Measurements from ENCODE around the gene STOX2. TPM values are rescaled to one million over a fixed set of nuclear protein-coding genes. Genes with fewer than 3 reads are reported as not detected.

The STOX2 gene
- total RNA-seq, 2 donors from 2014 or later = not detected

DNA sequence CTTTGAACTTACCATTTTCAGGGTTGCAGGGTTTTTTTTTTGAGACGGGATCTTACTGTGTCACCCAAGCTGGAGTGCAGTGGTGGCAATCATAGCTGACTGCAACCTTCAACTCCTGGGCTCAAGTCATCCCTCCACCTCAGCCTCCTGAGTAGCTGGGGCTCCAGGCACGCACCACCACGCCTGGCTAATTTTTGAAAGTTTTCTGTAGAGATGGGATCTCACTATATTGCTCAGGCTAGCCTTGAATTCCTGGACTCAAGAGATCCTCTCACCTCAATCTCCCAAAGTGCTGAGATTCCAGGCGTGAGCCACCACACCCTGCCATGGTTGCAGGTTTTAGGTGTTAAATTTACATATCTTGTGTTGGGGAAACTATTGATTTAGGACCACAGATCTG, 64.5 kb downstream of the STOX2 start:
- no peak overlapping the region for H3K4me3 Mint-ChIP-seq
- H3K27me3 Mint-ChIP-seq = peaks cover 40% of the 10 kb centered on the region
- H3K27ac Mint-ChIP-seq = no peak overlapping the region
- ATAC-seq (replicated peaks) = no peak
- H3K9me3 Mint-ChIP-seq = peaks cover 8% of the 10 kb centered on the region
- H3K36me3 Mint-ChIP-seq (ENCODE audit: low read depth) = no peaks in the 10 kb centered on the region
- no peaks in the 10 kb centered on the region for H3K4me1 Mint-ChIP-seq

DNA sequence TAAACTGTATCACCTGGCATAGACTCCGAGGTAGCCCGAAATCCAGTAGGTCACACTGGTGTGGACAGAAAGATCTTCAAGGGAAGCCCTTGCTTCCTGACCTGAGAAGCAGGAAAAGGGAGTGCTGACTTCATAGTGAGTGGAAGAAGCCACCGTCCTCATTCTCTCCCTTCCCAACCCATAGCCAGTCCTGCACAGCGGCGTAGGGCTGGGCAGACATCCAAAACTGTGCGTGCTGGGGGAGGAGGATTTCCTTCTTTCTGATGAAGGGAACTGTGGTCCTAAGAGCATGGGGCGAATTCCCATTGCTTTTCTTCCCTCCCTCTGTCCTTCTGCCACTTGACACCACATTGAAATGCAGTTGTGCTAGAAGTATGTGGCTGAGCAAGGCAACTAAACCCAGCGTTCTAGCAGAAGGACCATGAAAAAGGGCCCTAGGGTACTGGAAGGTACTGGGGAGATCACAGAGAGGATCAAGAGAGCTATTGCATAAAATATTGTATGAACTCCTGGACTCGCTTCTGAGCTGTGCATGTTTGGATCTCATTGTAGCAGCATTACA, 66.9 kb downstream of the STOX2 start:
- Mint-ChIP-seq H3K27ac (no peak overlapping the region), H3K36me3 (ENCODE audit: low read depth) (no peaks in the 10 kb centered on the region), H3K4me1 (no peaks in the 10 kb centered on the region), H3K27me3 (peaks cover 24% of the 10 kb centered on the region), H3K4me3 (no peak overlapping the region), H3K9me3 (peaks cover 9% of the 10 kb centered on the region)
- no peak for ATAC-seq (replicated peaks)

- peaks cover 9% of the 10 kb centered on the region for H3K9me3 Mint-ChIP-seq
- H3K4me3 Mint-ChIP-seq = no peak overlapping the region
- H3K36me3 Mint-ChIP-seq (ENCODE audit: low read depth) = no peaks in the 10 kb centered on the region
- no peaks in the 10 kb centered on the region for H3K4me1 Mint-ChIP-seq
- peaks cover 15% of the 10 kb centered on the region for H3K27me3 Mint-ChIP-seq
- no peak overlapping the region for H3K27ac Mint-ChIP-seq
- ATAC-seq (replicated peaks) = no peak
These were observed 72.6 kb downstream of the STOX2 start for GRCh38 chr4:183977707-183978106.

DNA sequence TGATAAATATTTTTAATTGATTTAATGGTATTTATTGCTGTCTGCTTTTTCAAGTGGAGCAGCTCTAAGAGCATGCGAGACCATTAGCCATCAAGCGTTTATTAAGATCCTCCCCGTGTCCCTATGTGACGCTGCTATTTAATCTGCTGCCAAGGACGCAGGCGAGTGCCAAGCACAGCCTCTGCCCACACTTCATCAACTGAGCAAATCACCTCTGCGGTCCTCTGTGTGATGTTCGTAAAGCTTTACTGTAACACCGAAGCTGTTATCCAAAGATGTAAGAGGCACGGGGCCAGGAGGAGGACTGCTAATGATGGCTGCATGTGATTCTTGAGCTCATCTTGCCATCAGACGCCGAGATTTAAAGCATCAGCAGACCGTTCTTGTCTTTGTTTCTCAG, 79.5 kb downstream of the STOX2 start:
- Mint-ChIP-seq H3K9me3 (no peaks in the 10 kb centered on the region), H3K36me3 (ENCODE audit: low read depth) (no peaks in the 10 kb centered on the region), H3K27me3 (peaks cover 14% of the 10 kb centered on the region), H3K4me3 (no peak overlapping the region), H3K27ac (no peak overlapping the region), H3K4me1 (no peaks in the 10 kb centered on the region)
- ATAC-seq (replicated peaks) = no peak

DNA sequence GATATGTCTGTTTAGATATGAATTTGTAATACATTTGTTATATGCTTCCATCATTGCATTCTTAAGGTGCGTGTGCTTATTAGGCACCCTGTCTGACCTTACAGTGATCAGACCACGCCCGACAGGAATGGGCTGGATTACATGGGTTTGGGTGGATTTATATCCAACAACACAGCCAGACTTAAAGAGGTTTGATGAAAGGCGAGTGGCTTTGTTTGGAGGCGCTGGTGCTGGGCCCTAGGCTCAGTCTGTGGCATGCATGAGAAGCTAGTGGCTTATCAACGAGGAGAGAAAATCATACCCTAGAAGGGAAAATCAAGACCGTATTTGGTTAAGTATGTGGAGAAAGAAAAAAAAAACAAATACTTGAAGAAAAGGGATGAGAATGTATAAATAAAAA, 80.7 kb downstream of the STOX2 start:
- H3K36me3 Mint-ChIP-seq (ENCODE audit: low read depth) = no peaks in the 10 kb centered on the region
- no peak for ATAC-seq (replicated peaks)
- no peak overlapping the region for H3K4me3 Mint-ChIP-seq
- H3K27me3 Mint-ChIP-seq = peaks cover 17% of the 10 kb centered on the region
- H3K27ac Mint-ChIP-seq = no peak overlapping the region
- no peaks in the 10 kb centered on the region for H3K4me1 Mint-ChIP-seq
- no peaks in the 10 kb centered on the region for H3K9me3 Mint-ChIP-seq

- Mint-ChIP-seq H3K27me3 (peaks cover 17% of the 10 kb centered on the region), H3K4me1 (no peaks in the 10 kb centered on the region), H3K27ac (no peak overlapping the region), H3K9me3 (no peaks in the 10 kb centered on the region), H3K4me3 (no peak overlapping the region), H3K36me3 (ENCODE audit: low read depth) (no peaks in the 10 kb centered on the region)
- no peak for ATAC-seq (replicated peaks)
These were observed 81.3 kb downstream of the STOX2 start for GRCh38 chr4:183986291-183986970.

- peaks cover 19% of the 10 kb centered on the region for H3K27me3 Mint-ChIP-seq
- no peak for ATAC-seq (replicated peaks)
- no peak overlapping the region for H3K27ac Mint-ChIP-seq
- no peaks in the 10 kb centered on the region for H3K9me3 Mint-ChIP-seq
- H3K4me3 Mint-ChIP-seq = no peak overlapping the region
- no peaks in the 10 kb centered on the region for H3K36me3 Mint-ChIP-seq (ENCODE audit: low read depth)
- H3K4me1 Mint-ChIP-seq = no peaks in the 10 kb centered on the region
These were observed 82.2 kb downstream of the STOX2 start for GRCh38 chr4:183986971-183987946.

GRCh38 chr4:183987987-183988392, 82.9 kb downstream of the STOX2 start:
- Mint-ChIP-seq H3K4me1 (no peaks in the 10 kb centered on the region), H3K27ac (no peak overlapping the region), H3K9me3 (no peaks in the 10 kb centered on the region), H3K4me3 (no peak overlapping the region), H3K27me3 (peaks cover 16% of the 10 kb centered on the region), H3K36me3 (ENCODE audit: low read depth) (no peaks in the 10 kb centered on the region)
- ATAC-seq (replicated peaks) = no peak

- Mint-ChIP-seq H3K4me1 (no peaks in the 10 kb centered on the region), H3K27me3 (peaks cover 11% of the 10 kb centered on the region), H3K36me3 (ENCODE audit: low read depth) (no peaks in the 10 kb centered on the region), H3K9me3 (no peaks in the 10 kb centered on the region), H3K27ac (no peak overlapping the region), H3K4me3 (no peak overlapping the region)
- ATAC-seq (replicated peaks) = no peak
These were observed 83.8 kb downstream of the STOX2 start for GRCh38 chr4:183988874-183989273.

GRCh38 chr4:183989461-183989860, 84.4 kb downstream of the STOX2 start:
- H3K4me1 Mint-ChIP-seq = no peaks in the 10 kb centered on the region
- H3K4me3 Mint-ChIP-seq = no peak overlapping the region
- no peak for ATAC-seq (replicated peaks)
- H3K36me3 Mint-ChIP-seq (ENCODE audit: low read depth) = no peaks in the 10 kb centered on the region
- H3K27me3 Mint-ChIP-seq = peaks cover 7% of the 10 kb centered on the region
- H3K9me3 Mint-ChIP-seq = no peaks in the 10 kb centered on the region
- H3K27ac Mint-ChIP-seq = no peak overlapping the region

GRCh38 chr4:183989931-183990330, 84.8 kb downstream of the STOX2 start:
- Mint-ChIP-seq H3K4me3 (no peak overlapping the region), H3K9me3 (no peaks in the 10 kb centered on the region), H3K36me3 (ENCODE audit: low read depth) (no peaks in the 10 kb centered on the region), H3K27me3 (peaks cover 7% of the 10 kb centered on the region), H3K27ac (no peak overlapping the region), H3K4me1 (no peaks in the 10 kb centered on the region)
- no peak for ATAC-seq (replicated peaks)

DNA sequence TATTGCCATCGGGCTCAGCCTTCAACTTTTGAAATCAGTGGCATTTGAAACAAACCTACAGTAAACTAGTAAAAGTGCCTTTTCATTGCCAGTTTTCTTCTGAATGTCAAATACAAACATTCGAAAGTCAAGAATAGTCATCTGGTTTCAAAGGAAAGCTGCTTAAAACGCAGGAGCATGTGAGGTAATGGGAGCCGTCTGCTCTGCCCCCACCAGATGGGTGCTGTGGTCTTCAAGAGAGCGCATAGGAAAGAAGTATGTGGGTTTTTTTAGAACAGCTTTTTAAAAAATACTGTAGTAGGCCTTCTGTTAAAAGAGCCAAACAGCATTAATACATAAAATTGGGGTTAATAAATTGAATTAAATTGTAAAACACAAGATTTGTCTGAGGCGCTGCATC, 88.6 kb downstream of the STOX2 start:
- Mint-ChIP-seq H3K4me3 (no peak overlapping the region), H3K36me3 (ENCODE audit: low read depth) (no peaks in the 10 kb centered on the region), H3K4me1 (no peaks in the 10 kb centered on the region), H3K27ac (no peak overlapping the region), H3K27me3 (peaks cover 7% of the 10 kb centered on the region), H3K9me3 (no peaks in the 10 kb centered on the region)
- no peak for ATAC-seq (replicated peaks)

GRCh38 chr4:183995570-183995969, 90.5 kb downstream of the STOX2 start:
- H3K4me3 Mint-ChIP-seq = no peak overlapping the region
- ATAC-seq (replicated peaks) = no peak
- no peaks in the 10 kb centered on the region for H3K9me3 Mint-ChIP-seq
- H3K36me3 Mint-ChIP-seq (ENCODE audit: low read depth) = no peaks in the 10 kb centered on the region
- H3K4me1 Mint-ChIP-seq = no peaks in the 10 kb centered on the region
- H3K27me3 Mint-ChIP-seq = peaks cover 4% of the 10 kb centered on the region
- H3K27ac Mint-ChIP-seq = no peak overlapping the region

DNA sequence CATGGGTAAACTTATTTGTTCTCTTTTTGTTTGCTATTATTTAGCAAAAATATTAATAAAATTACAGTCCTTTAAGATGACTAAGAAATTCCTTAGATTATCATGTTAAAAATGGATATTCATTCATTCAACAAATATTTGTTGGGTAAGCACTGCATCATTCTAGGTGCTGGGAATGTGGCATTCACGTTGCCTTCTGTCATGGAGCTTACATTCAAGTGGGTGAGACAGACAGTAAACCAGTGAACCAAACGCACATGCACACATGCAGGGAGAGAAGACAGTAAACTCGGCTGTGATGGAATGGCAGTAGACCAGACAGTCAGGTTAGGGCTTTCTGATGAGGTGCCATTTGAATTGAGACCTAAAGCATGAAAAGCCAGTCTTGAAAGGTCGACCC, 91.8 kb downstream of the STOX2 start:
- H3K4me1 Mint-ChIP-seq = no peaks in the 10 kb centered on the region
- peaks cover 4% of the 10 kb centered on the region for H3K27me3 Mint-ChIP-seq
- no peaks in the 10 kb centered on the region for H3K36me3 Mint-ChIP-seq (ENCODE audit: low read depth)
- H3K4me3 Mint-ChIP-seq = no peak overlapping the region
- H3K27ac Mint-ChIP-seq = no peak overlapping the region
- no peak for ATAC-seq (replicated peaks)
- no peaks in the 10 kb centered on the region for H3K9me3 Mint-ChIP-seq

DNA sequence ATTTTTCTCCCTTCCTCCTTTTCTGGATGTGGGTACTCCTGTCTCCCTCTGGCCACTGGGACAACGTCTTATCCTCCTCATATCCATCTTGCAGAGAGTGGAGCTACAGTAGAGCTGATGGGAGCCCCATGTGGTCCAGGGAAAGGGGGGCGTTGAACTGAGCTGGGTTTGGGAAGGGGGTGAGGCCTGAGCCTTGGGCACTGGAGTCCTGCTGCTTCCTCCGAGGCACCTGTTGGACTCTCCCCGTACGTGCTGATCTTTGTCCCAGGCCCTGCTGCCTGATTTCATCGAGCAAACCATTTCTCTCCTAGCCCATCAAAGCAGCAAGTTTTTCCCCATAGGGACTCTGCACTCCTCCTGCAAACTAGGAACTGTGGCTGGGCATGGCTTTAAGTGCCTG, 94.3 kb downstream of the STOX2 start:
- Mint-ChIP-seq H3K9me3 (no peaks in the 10 kb centered on the region), H3K27ac (no peak overlapping the region), H3K27me3 (no peaks in the 10 kb centered on the region), H3K4me1 (no peaks in the 10 kb centered on the region), H3K36me3 (ENCODE audit: low read depth) (no peaks in the 10 kb centered on the region), H3K4me3 (no peak overlapping the region)
- no peak for ATAC-seq (replicated peaks)
